WI38 (cell line): ENCODE data around the gene OOSP1.

Experiments
- H3K4me3 ChIP-seq: 2 replicates; pipeline ENCODE4 v1.5.1; 2011; ENCODE audit warnings: low read depth, mild to moderate bottlenecking, control low read depth, low read length
- CTCF ChIP-seq: IDR thresholded peaks from 2 replicates; pipeline ENCODE4 v1.5.1; 2012; ENCODE audit warnings: low read depth, mild to moderate bottlenecking, control low read depth, low read length

Gene OOSP1

GRCh38 chr11:59960502-59961381, 22.5 kb downstream of the OOSP1 start:
- H3K4me3 ChIP-seq: no peak overlapping the region
- TF ChIP-seq CTCF: no peak

- no peak for TF ChIP-seq CTCF
- H3K4me3 ChIP-seq: no peak overlapping the region
Measured at GRCh38 chr11:59962107-59962482, 23.9 kb downstream of the OOSP1 start.

GRCh38 chr11:59963733-59964132, 25.5 kb downstream of the OOSP1 start, which contains the start of gene OOSP4A:
TSS of gene OOSP4A (plus strand) at chr11:59964033. CDS start at chr11:59964033, 0 bp downstream.
- H3K4me3 ChIP-seq: no peak within 1 kb of the TSS
- no peak for TF ChIP-seq CTCF

- no peak for TF ChIP-seq CTCF
- no peak overlapping the region for H3K4me3 ChIP-seq
Measured at GRCh38 chr11:59965424-59965823, 27.2 kb downstream of the OOSP1 start.

GRCh38 chr11:59966201-59966600, 28.0 kb downstream of the OOSP1 start:
- TF ChIP-seq CTCF: no peak

GRCh38 chr11:59967677-59968394, 29.6 kb downstream of the OOSP1 start:
- H3K4me3 ChIP-seq: no peak overlapping the region

More at GRCh38 chr11:59966201-59966600, 28.0 kb downstream of the OOSP1 start:
- H3K4me3 ChIP-seq: no peak overlapping the region

More at GRCh38 chr11:59967677-59968394, 29.6 kb downstream of the OOSP1 start:
- TF ChIP-seq CTCF: no peak
